HepG2 (cell line): ENCODE data around the gene ANKMY2. TPM values are rescaled to one million over a fixed set of nuclear protein-coding genes. Genes with fewer than 3 reads are reported as not detected.

ENCODE experiments used
- ATAC-seq: fragments of 200-7000 bp; cut with Tn5 transposase; 3 replicates; pipeline ENCODE4 v1.9.1; 2020; ENCODE audit warnings: mild to moderate bottlenecking, moderate library complexity
- BruUV-seq: library from RNA; stranded (reverse); fragments of 400-500 nt; replicated peaks from 2 replicates; lab custom pipeline; 2021; lab: Mats Ljungman, UMichigan
- CTCF ChIA-PET: fragments of 300-600 bp; formaldehyde crosslinking; extraction: SDS; loops from one replicate; lab custom pipeline; 2021; ENCODE audit warnings: low total read pairs, inconsistent platforms, low intra/inter-chr PET ratio; lab: Yijun Ruan, JAX
- POLR2A ChIA-PET: fragments of 350-600 bp; sonication (Branson Sonifier 250); formaldehyde crosslinking; loops from one replicate; lab custom pipeline; 2020; ENCODE audit warnings: antibody characterized with exemption, inconsistent platforms; lab: Yijun Ruan, JAX
- DNase-seq: peaks from one replicate; pipeline ENCODE4 v3.0.0-alpha.2; 2015; ENCODE audit warnings: low spot score
- FAIRE-seq: peaks from 3 replicates; lab custom pipeline; 2011; peaks lifted over from hg19 to GRCh38; lab: Jason Lieb, UNC
- H2AFZ ChIP-seq: one replicate; pipeline ENCODE4 v1.6.1; 2011; ENCODE audit warnings: low read length, inconsistent platforms
- H3K27ac ChIP-seq: fragments of 300-600 bp; 3 replicates; pipeline ENCODE4 v1.8.0; 2011; ENCODE audit warnings: mixed run types, mild to moderate bottlenecking, mixed read lengths, low read length, inconsistent platforms; ENCODE audit not compliant: insufficient read depth; ENCODE audit errors: extremely low read length
- H3K27me3 ChIP-seq, 2 experiments: fragments of 200-600 bp in 1 of 2; 2 replicates in 1 of 2; 3 replicates in 1 of 2; pipeline versions ENCODE4 v1.6.0 to v1.8.0; 2011; ENCODE audit warnings: low read length in 2 of 2, mild to moderate bottlenecking in 2 of 2, moderate library complexity in 2 of 2, inconsistent platforms in 1 of 2; ENCODE audit not compliant: insufficient read depth in 2 of 2, control insufficient read depth in 1 of 2
- H3K36me3 ChIP-seq, 2 experiments: fragments of 200-600 bp in 1 of 2; replicated peaks in 1 of 2; 2 replicates in 1 of 2; 3 replicates in 1 of 2; pipeline versions ENCODE4 v1.5.1 to v1.8.0; 2011; ENCODE audit warnings: low read length in 2 of 2, inconsistent platforms in 1 of 2; ENCODE audit not compliant: insufficient read depth in 2 of 2, control insufficient read depth in 1 of 2
- H3K4me1 ChIP-seq: 2 replicates; pipeline ENCODE4 v1.5.1; 2012; ENCODE audit warnings: low read length, inconsistent platforms; ENCODE audit not compliant: insufficient read depth
- H3K4me2 ChIP-seq: 2 replicates; pipeline ENCODE4 v1.6.0; 2011; ENCODE audit warnings: low read depth, low read length, inconsistent platforms
- H3K4me3 ChIP-seq, 3 experiments: fragments of 200-600 bp in 1 of 3; sonication (generic), shearing (Covaris generic) in 1 of 3; replicated peaks in 1 of 3; 2 replicates each; pipeline ENCODE4 v1.5.1; 2011 to 2016; ENCODE audit warnings: low read length in 3 of 3, inconsistent platforms in 2 of 3, low read depth in 2 of 3, mild to moderate bottlenecking in 2 of 3, control low read depth in 1 of 3, mixed read lengths in 1 of 3; ENCODE audit not compliant: insufficient read depth in 1 of 3
- H3K79me2 ChIP-seq: one replicate; pipeline ENCODE4 v1.6.1; 2011; ENCODE audit warnings: low read length, inconsistent platforms; ENCODE audit not compliant: insufficient read depth
- H3K9ac ChIP-seq: 2 replicates; pipeline ENCODE4 v1.6.0; 2011; ENCODE audit warnings: mild to moderate bottlenecking, low read depth, low read length, inconsistent platforms; ENCODE audit not compliant: insufficient read depth
- H3K9me3 ChIP-seq: 2 replicates; pipeline ENCODE4 v1.5.1; 2012; ENCODE audit warnings: mild to moderate bottlenecking, low read length
- H4K20me1 ChIP-seq: 2 replicates; pipeline ENCODE4 v1.6.0; 2011; ENCODE audit warnings: inconsistent platforms, mild to moderate bottlenecking, low read length, moderate library complexity; ENCODE audit not compliant: insufficient read depth
- CBX1 ChIP-seq: IDR thresholded peaks from one replicate; pipeline ENCODE4 v1.6.1; 2016; ENCODE audit warnings: antibody characterized with exemption, low read depth
- MIXL1 ChIP-seq: IDR thresholded peaks from 2 replicates; pipeline ENCODE4 v1.6.1; 2016
- SIN3A ChIP-seq: IDR thresholded peaks from 2 replicates; pipeline ENCODE4 v1.6.1; 2011; ENCODE audit warnings: low read depth, mild to moderate bottlenecking, control low read depth, low read length, borderline replicate concordance
- ZBTB7B ChIP-seq: sonication (generic); formaldehyde crosslinking; IDR thresholded peaks from 2 replicates; pipeline ENCODE4 v1.4.0; 2020; ENCODE audit warnings: missing genetic modification reagents
- ZNF138 ChIP-seq: sonication (generic); formaldehyde crosslinking; IDR thresholded peaks from 2 replicates; pipeline ENCODE4 v1.5.0; 2020; ENCODE audit warnings: mild to moderate bottlenecking, low read depth, missing genetic modification reagents
- ZNF326 ChIP-seq: sonication (generic); formaldehyde crosslinking; IDR thresholded peaks from 2 replicates; pipeline ENCODE4 v1.4.0; 2020; ENCODE audit warnings: missing genetic modification reagents, borderline replicate concordance
- ZNF615 ChIP-seq: sonication (generic); formaldehyde crosslinking; IDR thresholded peaks from 2 replicates; pipeline ENCODE4 v1.5.0; 2020; ENCODE audit warnings: mild to moderate bottlenecking, missing genetic modification reagents, borderline replicate concordance
- ZNF768 ChIP-seq: sonication (generic); formaldehyde crosslinking; IDR thresholded peaks from 2 replicates; pipeline ENCODE4 v1.4.0; 2020; ENCODE audit warnings: missing genetic modification reagents
- ZNF777 ChIP-seq: sonication (generic); formaldehyde crosslinking; IDR thresholded peaks from 2 replicates; pipeline ENCODE4 v1.4.0; 2020; ENCODE audit warnings: missing genetic modification reagents
- ZSCAN20 ChIP-seq: sonication (generic); formaldehyde crosslinking; IDR thresholded peaks from 2 replicates; pipeline ENCODE4 v1.4.0; 2020; ENCODE audit warnings: missing genetic modification reagents, mild to moderate bottlenecking, borderline replicate concordance
- WGBS: methylation state at CpG from one replicate; pipeline ENCODE4 v1.1.6; 2017; ENCODE audit warnings: low lambda C conversion rate; 5-methylcytosine and 5-hydroxymethylcytosine counted together
- in situ Hi-C: cut with HindIII; loops from 2 replicates; pipeline ENCODE4 v1.10.0; 2017; ENCODE audit warnings: low pct_unique_long_range_greater_than_20kb; ENCODE audit not compliant: extremely low pct_ligation_motif_present
- intact Hi-C: fragments of 100-400 bp; cut with micrococcal nuclease; formaldehyde crosslinking; loops from one replicate; pipeline ENCODE4 v1.10.0; 2022; ENCODE audit not compliant: unreplicated experiment
- polyA plus RNA-seq, 8 experiments: library from polyadenylated mRNA; depleted of rRNA in 3 of 8; stranded (reverse) in 7 of 8; unstranded in 1 of 8; fragments of >200 nt; fragmentation: Illumina TruSeq in 4 of 8; extraction: Trizol in 4 of 8; gene quantifications; 2 replicates each; pipeline versions ENCODE4 v1.2.1 to v1.2.3, GENCODE V29; 2011 to 2016; ENCODE audit warnings: low read depth in 4 of 8, missing spikeins in 1 of 8, mixed read lengths in 1 of 8; ENCODE audit not compliant: insufficient read depth in 1 of 8
- total RNA-seq, 5 experiments: library from RNA; depleted of rRNA; stranded (reverse); fragments of >200 nt; fragmentation: Illumina TruSeq; extraction: Trizol; gene quantifications; 2 replicates each; pipeline ENCODE4 v1.2.3, GENCODE V29; 2016; ENCODE audit warnings: low read depth in 1 of 5
- TF ChIP-seq, protein P1 (sequence below): sonication (generic); formaldehyde crosslinking; IDR thresholded peaks from 2 replicates; pipeline ENCODE4 v1.8.0; 2022; ENCODE audit warnings: missing genetic modification reagents, mild to moderate bottlenecking, inconsistent platforms, borderline replicate concordance

Gene ANKMY2
- total and polyA plus RNA-seq, 2 of the 13 experiments (the other 11 are each of a cell fraction or from before 2014, with no cell fraction given), result 12.2 to 21.6 TPM

- no peaks in the 10 kb centered on the region for H4K20me1 ChIP-seq
- ChIA-PET POLR2A (interaction anchor here (1.2 kb wide), 1 partner anchor 43 kb away, joined by 3 read pairs; the partner anchor contains the start of genes ANKMY2 and BZW2), CTCF (no interaction called here)
- FAIRE-seq (no peak), DNase-seq (no peak), ATAC-seq (no peak)
- no peak overlapping the region for H3K9ac ChIP-seq
- H3K79me2 ChIP-seq, result no peaks in the 10 kb centered on the region
- H3K27me3 ChIP-seq, result no peaks in the 10 kb centered on the region
- no peak overlapping the region for H3K4me3 ChIP-seq
- no peak overlapping the region for H2AFZ ChIP-seq
- in situ Hi-C loops (no loop called here), intact Hi-C loops (no loop called here)
- no peaks in the 10 kb centered on the region for H3K9me3 ChIP-seq
- H3K36me3 ChIP-seq, result peaks cover 10 to 36% of the 10 kb centered on the region in 2 experiments
- no peaks in the 10 kb centered on the region for H3K4me1 ChIP-seq
- H3K4me2 ChIP-seq, result no peak overlapping the region
- 95% methylated on average over 2 of the region's 2 CpGs for WGBS
- TF ChIP-seq, protein P1, sequence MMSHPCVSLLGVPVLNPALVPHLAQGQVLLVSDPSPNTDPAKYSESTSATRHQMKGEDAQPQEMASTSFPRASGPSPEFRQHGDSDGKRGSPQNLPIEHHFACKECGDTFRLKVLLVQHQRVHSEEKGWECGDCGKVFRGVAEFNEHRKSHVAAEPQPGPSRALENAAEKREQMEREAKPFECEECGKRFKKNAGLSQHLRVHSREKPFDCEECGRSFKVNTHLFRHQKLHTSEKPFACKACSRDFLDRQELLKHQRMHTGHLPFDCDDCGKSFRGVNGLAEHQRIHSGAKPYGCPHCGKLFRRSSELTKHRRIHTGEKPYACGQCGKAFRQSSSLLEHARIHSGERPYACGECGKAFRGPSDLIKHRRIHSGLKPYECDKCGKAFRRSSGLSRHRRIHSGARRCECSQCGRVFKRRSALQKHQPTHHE (CRISPR knock-in tag), result no peak
- TF ChIP-seq ZNF138 (CRISPR knock-in tag) (no peak), ZNF768 (no peak), ZSCAN20 (CRISPR knock-in tag) (no peak), ZNF326 (CRISPR knock-in tag) (no peak), ZBTB7B (CRISPR knock-in tag) (no peak), SIN3A (no peak), MIXL1 (CRISPR knock-in tag) (no peak), ZNF615 (no peak), ZNF777 (CRISPR knock-in tag) (no peak), CBX1 (no peak)
- H3K27ac ChIP-seq, result no peak overlapping the region
- no TSS peak for BruUV-seq
Measured at GRCh38 chr7:16688249-16688648, 42.7 kb upstream of the ANKMY2 start.
